ENCODE measurements around the gene ANKRD45. TPM values are rescaled to one million over a fixed set of nuclear protein-coding genes. Genes with fewer than 3 reads are reported as not detected.

ANKRD45 gene
- total RNA-seq (1 to 10 TPM in 4 of 7 donors, under 1 TPM in 3; 0.30 to 7.1 (median 2.5) TPM), polyA plus RNA-seq (1 to 10 TPM in 1 of 2 donors, under 1 TPM in 1; 0.91 to 2.6 TPM)
- long read RNA-seq, donor 1, partial matches to known transcripts, result 0 of 1 reads
- long read RNA-seq, donor 1, other reads (novel, unspliced or antisense), result 0 of 1 reads
- long read RNA-seq, donor 2, partial matches to known transcripts, result 0 of 2 reads
- long read RNA-seq, donor 2, other reads (novel, unspliced or antisense), result 0 of 2 reads
- long read RNA-seq, donor 3, result 0 reads

- TF ChIP-seq CTCF (IDR thresholded peaks at IDR 0.05), result no peak
- no peak for TF ChIP-seq POLR2A (IDR thresholded peaks at IDR 0.05)
- TF ChIP-seq EP300 (IDR thresholded peaks at IDR 0.05), result no peak
- Histone ChIP-seq H3K36me3 (no peaks in the 10 kb centered on the region), H3K27me3 (no peaks in the 10 kb centered on the region), H3K4me3 (peak within 1 kb of the TSS; percentile 39), H3K9me3 (no peaks in the 10 kb centered on the region), H3K4me1 (ENCODE audit: insufficient read depth) (no peaks in the 10 kb centered on the region), H3K27ac (no peak within 1 kb of the TSS)
- peak; percentile 43 to 79 (median 49) for DNase-seq
- intact Hi-C loops (cut with DNase I), result no loop called here
- WGBS, 3 donors, result 1 to 2% (median 1%) methylated on average over 33 of the region's 33 CpGs
Measured at GRCh38 chr1:173669491-173669941, at the start of gene ANKRD45. TSS of gene ANKRD45 (minus strand) at chr1:173669851. CDS start at chr1:173659418, 10,433 bp downstream.

GRCh38 chr1:173717238-173717637, 47.6 kb upstream of the ANKRD45 start:
- intact Hi-C loops (cut with DNase I), result no loop called here
- no peaks in the 10 kb centered on the region for H3K9me3 ChIP-seq
- no peaks in the 10 kb centered on the region for H3K36me3 ChIP-seq
- H3K27ac ChIP-seq, result no peak overlapping the region
- H3K4me3 ChIP-seq, result no peak overlapping the region
- no peak for DNase-seq
- no peak for TF ChIP-seq POLR2A (IDR thresholded peaks at IDR 0.05)
- WGBS, 3 donors, result 79 to 88% (median 81%) methylated on average over 2 of the region's 2 CpGs
- peaks cover 2% of the 10 kb centered on the region for H3K4me1 ChIP-seq (ENCODE audit: insufficient read depth)
- no peaks in the 10 kb centered on the region for H3K27me3 ChIP-seq

- intact Hi-C loops (cut with DNase I), result no loop called here
- peak overlapping the region in 1 of 2 donors; percentile 83 for H3K27ac ChIP-seq
- 0 to 1% (median 0%) methylated on average over 8 of the region's 8 CpGs for WGBS, 3 donors
- H3K9me3 ChIP-seq, result no peaks in the 10 kb centered on the region
- peak overlapping the region; percentile 84 for H3K4me3 ChIP-seq
- no peaks in the 10 kb centered on the region for H3K36me3 ChIP-seq
- TF ChIP-seq POLR2A (IDR thresholded peaks at IDR 0.05) (no peak), EP300 (IDR thresholded peaks at IDR 0.05) (no peak), CTCF (IDR thresholded peaks at IDR 0.05) (no peak)
- no peaks in the 10 kb centered on the region for H3K27me3 ChIP-seq
- H3K4me1 ChIP-seq (ENCODE audit: insufficient read depth), result peaks cover 2% of the 10 kb centered on the region
- DNase-seq, result no peak
Measured at GRCh38 chr1:173715538-173715844, 45.8 kb upstream of the ANKRD45 start.

- intact Hi-C loops (cut with DNase I), result no loop called here
Measured at GRCh38 chr1:173714759-173715537, 45.3 kb upstream of the ANKRD45 start, which contains the start of gene KLHL20. TSS of gene KLHL20 (plus strand) at chr1:173714981. CDS start at chr1:173716044, 1,063 bp downstream.

More at GRCh38 chr1:173714759-173715537, 45.3 kb upstream of the ANKRD45 start, which contains the start of gene KLHL20:
- Histone ChIP-seq H3K4me3 (peak within 1 kb of the TSS; percentile 84), H3K36me3 (no peaks in the 10 kb centered on the region), H3K27ac (peak within 1 kb of the TSS; percentile 83 to 88), H3K4me1 (ENCODE audit: insufficient read depth) (peaks cover 2% of the 10 kb centered on the region), H3K9me3 (no peaks in the 10 kb centered on the region), H3K27me3 (no peaks in the 10 kb centered on the region)
- TF ChIP-seq POLR2A (IDR thresholded peaks at IDR 0.05) (peak; percentile 30), EP300 (IDR thresholded peaks at IDR 0.05) (no peak), CTCF (IDR thresholded peaks at IDR 0.05) (no peak)
- WGBS, 3 donors, result 0 to 1% (median 0%) methylated on average over 43 of the region's 43 CpGs
- peak; percentile 67 to 81 (median 71) for DNase-seq
